Measurements from ENCODE around the gene CCNK.

DNA sequence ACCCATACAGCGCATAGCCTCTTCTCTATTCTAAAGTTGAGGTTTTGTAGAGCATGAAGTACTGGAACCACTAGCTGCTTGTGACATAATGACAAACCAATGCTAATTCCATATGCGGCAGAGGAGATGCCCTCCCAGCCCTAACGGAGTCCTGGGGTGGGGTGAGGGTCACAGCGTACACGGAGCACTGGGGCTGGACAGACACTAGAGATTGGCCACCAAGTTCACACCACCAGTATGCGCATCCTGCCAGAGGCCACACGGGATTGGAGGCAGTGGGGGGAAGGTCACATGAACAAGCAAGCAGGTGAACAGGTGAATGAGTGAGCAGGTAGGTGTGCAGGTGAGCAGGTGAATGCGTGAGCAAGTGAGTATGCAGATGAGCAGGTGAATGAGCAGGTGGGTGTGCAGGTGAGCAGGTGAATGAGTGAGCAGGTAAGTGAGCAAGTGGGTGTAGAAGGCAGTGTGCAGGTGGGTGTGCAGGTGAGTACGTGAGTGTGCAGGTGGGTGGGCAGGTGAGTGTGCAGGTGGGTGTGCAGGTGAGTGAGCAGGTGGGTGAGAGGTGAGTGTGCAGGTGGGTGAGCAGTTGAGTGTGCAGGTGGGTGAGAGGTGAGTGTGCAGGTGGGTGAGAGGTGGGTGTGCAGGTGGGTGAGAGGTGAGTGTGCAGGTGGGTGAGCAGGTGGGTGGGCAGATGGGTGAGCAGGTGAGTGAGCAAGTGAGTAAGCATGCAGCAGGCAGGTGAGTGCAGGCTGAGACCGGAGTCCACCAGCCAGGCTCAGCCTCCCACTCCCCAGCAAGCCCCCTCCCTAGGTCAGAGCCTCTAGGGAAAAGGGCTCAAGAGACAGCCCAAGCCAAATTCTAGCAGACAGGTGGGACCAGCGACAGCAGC is 70.1 kb downstream of the CCNK start:
- TF ChIP-seq, protein P1, sequence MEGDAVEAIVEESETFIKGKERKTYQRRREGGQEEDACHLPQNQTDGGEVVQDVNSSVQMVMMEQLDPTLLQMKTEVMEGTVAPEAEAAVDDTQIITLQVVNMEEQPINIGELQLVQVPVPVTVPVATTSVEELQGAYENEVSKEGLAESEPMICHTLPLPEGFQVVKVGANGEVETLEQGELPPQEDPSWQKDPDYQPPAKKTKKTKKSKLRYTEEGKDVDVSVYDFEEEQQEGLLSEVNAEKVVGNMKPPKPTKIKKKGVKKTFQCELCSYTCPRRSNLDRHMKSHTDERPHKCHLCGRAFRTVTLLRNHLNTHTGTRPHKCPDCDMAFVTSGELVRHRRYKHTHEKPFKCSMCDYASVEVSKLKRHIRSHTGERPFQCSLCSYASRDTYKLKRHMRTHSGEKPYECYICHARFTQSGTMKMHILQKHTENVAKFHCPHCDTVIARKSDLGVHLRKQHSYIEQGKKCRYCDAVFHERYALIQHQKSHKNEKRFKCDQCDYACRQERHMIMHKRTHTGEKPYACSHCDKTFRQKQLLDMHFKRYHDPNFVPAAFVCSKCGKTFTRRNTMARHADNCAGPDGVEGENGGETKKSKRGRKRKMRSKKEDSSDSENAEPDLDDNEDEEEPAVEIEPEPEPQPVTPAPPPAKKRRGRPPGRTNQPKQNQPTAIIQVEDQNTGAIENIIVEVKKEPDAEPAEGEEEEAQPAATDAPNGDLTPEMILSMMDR (IDR thresholded peaks at IDR 0.05), result no peak
- TF ChIP-seq POLR2A (IDR thresholded peaks at IDR 0.05), result no peak

Measured in tibial nerve (tissue), 3 donors.